GM18511 (cell line): Measurements from ENCODE around the gene WDR41.
"Not testable (repeated sequence)": the region's sequence is repeated elsewhere in the genome, so short reads cannot be mapped to it uniquely, and the experiment has no call there.

Source experiments
- ATAC-seq: cut with Tn5 transposase; IDR thresholded peaks from one replicate; pipeline ENCODE4 v1.9.1; 2021; ENCODE audit warnings: mild to moderate bottlenecking, moderate library complexity; ENCODE audit not compliant: unreplicated experiment

The WDR41 gene

DNA sequence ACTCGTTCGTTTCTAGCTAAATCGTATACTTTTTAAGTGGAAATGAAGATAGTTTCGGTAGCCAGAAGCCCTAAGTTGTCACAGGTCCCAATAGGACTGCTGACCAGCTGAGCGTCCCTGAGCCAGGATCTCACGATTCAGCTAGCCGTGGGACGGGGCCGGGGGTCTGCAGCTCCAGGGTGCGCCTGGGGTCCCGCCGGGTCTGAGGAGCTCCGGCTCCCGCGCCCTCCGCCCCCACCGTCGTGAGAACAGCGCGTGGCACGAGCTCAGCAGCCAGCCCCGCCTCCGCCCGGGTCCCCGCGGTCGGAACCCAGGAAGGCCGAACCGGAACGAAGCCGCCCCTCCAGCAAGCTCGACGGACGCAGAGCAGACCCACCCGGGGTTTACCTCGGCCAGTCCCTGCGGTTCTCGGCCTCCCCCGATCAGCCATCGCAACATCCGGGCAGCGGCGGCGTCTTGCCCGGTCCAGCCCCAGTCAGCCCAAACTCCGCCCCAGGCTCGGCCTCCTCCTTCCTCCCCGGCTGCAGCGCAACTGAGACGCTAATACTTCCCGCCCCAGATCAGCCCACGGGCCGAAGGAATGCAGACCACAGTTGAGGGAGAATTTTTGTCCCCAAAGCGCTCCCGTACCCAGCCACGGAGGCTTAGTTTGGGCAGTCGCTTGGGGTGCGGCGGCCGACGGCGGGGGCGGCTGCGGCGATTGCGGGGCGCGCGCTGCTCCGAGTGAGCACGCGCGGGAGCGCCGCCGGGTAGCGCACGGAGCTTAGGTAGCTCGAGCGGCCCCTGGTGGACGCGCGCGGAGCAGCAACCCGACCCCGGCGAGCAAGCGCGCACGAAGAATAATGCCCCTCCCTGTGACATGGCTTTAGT is at the start of gene WDR41:
Gene WDR41, minus strand, starts transcription at position 534 of the 870 bp plus-strand sequence. Its CDS starts 96 bp downstream, at position 438.
- peak; percentile 92 for ATAC-seq

GRCh38 chr5:77531297-77531696 is 39.2 kb upstream of the WDR41 start:
- ATAC-seq, result no peak

DNA sequence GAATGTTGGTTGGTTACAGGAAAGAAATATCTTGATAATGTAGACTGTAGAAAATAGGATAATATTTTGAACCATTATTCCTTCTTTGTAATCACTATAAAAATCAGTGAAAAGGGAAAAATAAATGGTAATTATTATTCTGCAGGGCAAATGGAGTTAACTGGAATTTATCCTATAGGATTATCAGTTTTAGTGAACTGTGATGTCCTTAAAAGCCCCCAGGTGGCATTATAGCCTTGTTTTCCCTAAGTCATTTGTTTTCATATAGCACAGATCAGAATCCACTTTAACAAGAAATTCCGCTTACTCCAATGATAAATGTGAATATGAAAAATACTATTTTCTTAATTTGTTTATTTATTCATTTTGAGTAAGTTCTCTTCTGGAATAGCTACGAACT is 26.2 kb upstream of the WDR41 start:
- ATAC-seq, result no peak

DNA sequence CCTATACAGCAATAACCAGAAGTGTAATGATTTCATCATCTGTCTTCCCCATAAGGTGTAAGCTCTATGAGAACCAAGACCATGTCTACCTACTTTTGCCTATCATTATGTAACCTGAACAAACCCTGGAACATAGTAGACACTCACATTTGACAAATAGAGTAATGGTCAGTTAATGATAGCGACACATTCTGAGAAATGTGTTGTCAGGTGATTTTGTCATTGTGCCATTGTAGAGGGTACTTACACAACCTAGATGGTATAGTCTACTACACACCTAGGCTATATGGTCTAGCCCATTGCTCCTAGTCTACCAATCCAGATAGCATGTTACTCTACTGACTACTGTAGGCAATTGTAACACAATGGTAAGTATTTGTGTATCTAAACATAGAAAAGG is 22.3 kb upstream of the WDR41 start:
- no peak for ATAC-seq

DNA sequence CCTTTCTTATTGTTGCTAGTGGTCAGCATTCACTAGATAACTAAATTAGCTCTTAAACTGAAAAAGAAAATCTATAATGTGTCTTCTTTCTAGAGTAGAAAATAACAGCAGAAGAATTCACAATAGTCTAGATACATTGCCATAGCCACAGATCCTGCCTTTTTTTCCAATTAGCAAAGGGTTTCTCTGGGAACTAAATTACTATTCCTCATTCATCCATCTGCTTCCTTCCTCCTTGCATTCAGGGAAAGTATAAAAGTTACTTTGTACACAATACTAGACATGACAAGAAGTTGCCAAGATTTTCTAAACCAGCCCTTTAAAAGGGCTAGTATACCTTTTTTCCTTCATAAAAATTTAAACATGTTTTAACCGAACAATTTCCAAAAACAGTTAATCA is 21.2 kb upstream of the WDR41 start:
- ATAC-seq, result no peak

GRCh38 chr5:77501132-77501531 is 9.0 kb upstream of the WDR41 start:
- ATAC-seq, result not testable (repeated sequence)

- ATAC-seq, result no peak
Observed at GRCh38 chr5:77499973-77500372, 7.9 kb upstream of the WDR41 start.

DNA sequence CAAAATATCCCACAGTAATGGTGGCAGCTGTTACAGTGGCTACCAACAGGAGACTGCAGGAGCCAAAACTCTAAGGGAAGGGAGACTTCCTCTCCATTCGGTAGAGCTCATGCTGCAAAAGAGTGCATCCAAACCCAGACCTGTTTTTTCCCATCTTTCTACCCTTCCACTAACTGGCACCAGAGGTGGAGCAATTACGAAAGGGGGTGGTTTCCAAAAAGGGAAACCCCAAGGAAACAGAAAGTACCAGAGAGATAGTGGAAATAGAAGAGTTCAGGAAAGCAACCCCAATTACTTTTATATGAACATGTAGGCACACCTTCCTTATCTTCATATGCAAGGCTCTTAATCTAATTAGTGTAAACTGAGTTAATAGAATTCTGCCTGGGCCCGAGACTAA is 7.3 kb upstream of the WDR41 start:
- ATAC-seq, result no peak

GRCh38 chr5:77498952-77499351 is 6.8 kb upstream of the WDR41 start:
- ATAC-seq, result no peak

DNA sequence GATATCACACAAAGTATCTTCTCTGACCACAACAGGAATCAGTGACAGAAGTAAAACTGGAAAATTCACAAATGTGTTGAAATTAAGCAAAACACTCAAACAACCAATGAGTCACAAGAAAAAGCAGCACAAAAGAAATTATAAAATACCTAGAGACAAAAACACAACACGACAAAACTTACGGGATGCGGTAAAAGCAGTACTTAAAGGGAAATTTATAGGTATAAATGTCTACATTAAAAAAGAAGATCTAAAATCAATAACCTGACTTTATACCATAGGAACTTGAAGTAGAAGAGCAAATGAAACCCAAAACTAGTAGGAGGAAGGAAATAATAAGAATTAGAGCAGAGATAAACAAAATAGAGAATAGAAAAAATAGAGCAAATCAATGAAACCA is 2.8 kb upstream of the WDR41 start:
- ATAC-seq, result no peak

GRCh38 chr5:77492653-77493000 is 511 bp upstream of the WDR41 start:
- ATAC-seq, result peak; percentile 10

- ATAC-seq, result not testable (repeated sequence)
Observed at GRCh38 chr5:77490741-77491344, 1.3 kb downstream of the WDR41 start.

GRCh38 chr5:77486344-77486962 is 5.7 kb downstream of the WDR41 start:
- no peak for ATAC-seq

DNA sequence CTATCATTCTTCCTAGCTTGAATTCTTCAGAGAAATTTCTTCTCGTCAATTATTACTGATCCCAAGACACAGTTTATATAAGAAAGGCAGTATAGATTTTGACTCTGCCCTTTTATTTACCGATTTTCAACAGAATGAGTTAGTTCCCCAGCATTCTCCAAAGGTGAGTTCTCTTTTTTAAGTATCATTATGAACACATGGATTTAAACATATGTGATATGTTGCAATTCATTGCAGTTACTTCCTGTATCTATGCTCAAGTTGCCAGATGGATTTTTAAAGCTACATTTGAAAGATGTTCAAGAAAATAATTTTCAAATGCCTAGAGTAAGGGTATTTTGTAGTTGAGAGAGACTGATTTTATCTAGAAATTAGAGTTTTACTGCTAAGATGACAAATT is 8.4 kb downstream of the WDR41 start:
- ATAC-seq, result no peak

- ATAC-seq, result not testable (repeated sequence)
Observed at GRCh38 chr5:77475041-77475440, 17.1 kb downstream of the WDR41 start.

GRCh38 chr5:77468875-77469274 is 23.2 kb downstream of the WDR41 start:
- not testable (repeated sequence) for ATAC-seq

- ATAC-seq, result no peak
Observed at GRCh38 chr5:77463905-77464304, 28.2 kb downstream of the WDR41 start.

- ATAC-seq, result no peak
Observed at GRCh38 chr5:77461287-77461686, 30.8 kb downstream of the WDR41 start.

GRCh38 chr5:77454123-77454522 is 38.0 kb downstream of the WDR41 start:
- ATAC-seq, result no peak

- ATAC-seq, result no peak
Observed at GRCh38 chr5:77452351-77452750, 39.8 kb downstream of the WDR41 start.

- no peak for ATAC-seq
Observed at GRCh38 chr5:77449981-77450380, 42.1 kb downstream of the WDR41 start.

DNA sequence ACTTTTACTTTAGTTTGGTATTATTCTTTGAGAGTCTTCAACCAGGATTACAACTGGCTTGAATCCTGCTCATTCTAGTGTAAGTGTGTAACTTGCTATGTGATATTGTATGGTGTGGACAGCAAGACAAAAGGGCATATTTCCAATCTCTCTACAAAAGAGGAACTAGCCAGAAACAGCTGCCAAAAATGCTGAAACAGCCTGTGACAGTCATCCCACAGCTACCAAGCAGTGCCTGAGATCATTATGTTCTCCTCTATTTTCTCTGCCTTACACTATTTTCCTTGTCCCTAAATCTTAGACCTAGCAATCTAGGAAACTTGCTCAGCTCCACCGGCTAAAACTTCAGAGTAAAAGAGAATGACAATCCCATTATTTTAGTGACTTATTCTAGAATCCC is 42.8 kb downstream of the WDR41 start:
- no peak for ATAC-seq
